Cardiac muscle cell (in vitro differentiated cells and primary cell): ENCODE results near the gene KAT2A. TPM values are rescaled to one million over a fixed set of nuclear protein-coding genes. Genes with fewer than 3 reads are reported as not detected.
"Not testable (repeated sequence)": the region's sequence is repeated elsewhere in the genome, so short reads cannot be mapped to it uniquely, and the experiment has no call there.

ENCODE experiments used
- DNase-seq, 2 donors: peaks; one replicate each; pipeline versions ENCODE4 v3.0.0 to v3.0.0-alpha.2; 2010 to 2017; ENCODE audit warnings: low read depth in 1 of 2, low spot score in 1 of 2
- H3K27ac ChIP-seq: fragments of 200-600 bp; sonication (generic); 2 replicates; pipeline ENCODE4 v1.5.1; 2016
- H3K27me3 ChIP-seq: fragments of 200-600 bp; sonication (generic); 2 replicates; pipeline ENCODE4 v1.6.0; 2016; ENCODE audit warnings: control low read depth
- H3K36me3 ChIP-seq: fragments of 200-600 bp; sonication (generic); 2 replicates; pipeline ENCODE4 v1.5.1; 2016; ENCODE audit warnings: control low read depth
- H3K4me1 ChIP-seq: fragments of 200-600 bp; sonication (generic); 2 replicates; pipeline ENCODE4 v1.8.1; 2017; ENCODE audit warnings: low read depth, mild to moderate bottlenecking, mixed run types
- H3K4me3 ChIP-seq: fragments of 200-600 bp; sonication (generic); 2 replicates; pipeline ENCODE4 v1.5.1; 2016; ENCODE audit warnings: mild to moderate bottlenecking
- H3K9me3 ChIP-seq: fragments of 200-600 bp; sonication (generic); 2 replicates; pipeline ENCODE4 v1.5.1; 2017; ENCODE audit warnings: low read depth, mild to moderate bottlenecking, control low read depth
- CTCF ChIP-seq: IDR thresholded peaks from 2 replicates; pipeline ENCODE4 v1.5.1; 2012; ENCODE audit warnings: low read depth, mild to moderate bottlenecking, low read length
- polyA plus RNA-seq: library from polyadenylated mRNA; unstranded; fragments of >200 nt; fragmentation: Nextera tagmentation; extraction: Ambion mirVana; gene quantifications from 2 replicates; pipeline ENCODE4 v1.2.1, GENCODE V29; 2016
- total RNA-seq: library from RNA; depleted of rRNA; stranded (reverse); fragments of >200 nt; gene quantifications from 2 replicates; pipeline ENCODE4 v1.2.3, GENCODE V29; 2016

KAT2A gene
- total and polyA plus RNA-seq, 2 experiments from 2014 or later = 76.9 to 89.0 TPM

DNA sequence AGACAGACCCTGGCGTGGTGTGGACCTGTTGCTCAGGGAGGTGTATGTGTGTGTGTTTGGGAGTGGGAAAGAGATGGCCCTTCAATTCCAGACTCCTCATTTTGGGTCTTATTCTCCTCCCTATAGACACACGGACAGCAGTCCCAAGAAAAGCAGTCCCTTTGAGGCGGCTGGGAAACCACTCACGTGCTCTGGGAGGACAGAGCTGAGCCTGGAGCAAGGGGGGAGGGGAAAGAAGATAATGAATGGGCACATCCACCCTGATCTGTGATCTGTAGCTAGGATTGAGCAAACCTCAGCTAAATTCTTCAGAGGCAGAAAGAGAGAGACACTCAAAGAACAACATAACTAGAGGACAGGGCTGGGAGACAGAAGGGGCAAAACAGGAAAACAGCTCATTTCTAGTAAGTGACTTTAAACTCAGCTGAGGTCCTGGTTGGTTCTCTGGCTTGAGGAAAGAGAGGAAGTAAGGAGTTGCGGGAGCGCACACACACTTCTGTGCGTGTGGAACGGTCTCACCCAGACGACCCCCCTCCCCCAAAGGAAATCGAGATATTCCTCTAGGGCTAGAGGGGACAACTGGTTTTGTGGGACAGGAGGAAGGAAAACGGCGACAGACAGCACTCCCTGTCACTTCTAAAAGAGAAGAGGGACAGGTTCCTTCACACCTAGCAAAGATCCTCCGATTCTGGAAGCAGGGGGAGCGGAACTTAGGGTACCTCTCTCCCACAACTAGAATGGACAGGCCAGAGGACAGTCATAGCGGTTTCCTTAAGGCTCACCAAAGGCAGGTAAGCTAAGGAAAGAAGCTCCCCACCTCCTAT lies 33.0 kb upstream of the KAT2A start:
- Histone ChIP-seq H3K27me3 (no peaks in the 10 kb centered on the region), H3K4me3 (peak overlapping the region; percentile 92), H3K4me1 (peaks cover 9% of the 10 kb centered on the region), H3K27ac (peak overlapping the region; percentile 66), H3K36me3 (no peaks in the 10 kb centered on the region), H3K9me3 (no peaks in the 10 kb centered on the region)
- DNase-seq = peak in 1 of 2 donors; percentile 41
- TF ChIP-seq CTCF = no peak

DNA sequence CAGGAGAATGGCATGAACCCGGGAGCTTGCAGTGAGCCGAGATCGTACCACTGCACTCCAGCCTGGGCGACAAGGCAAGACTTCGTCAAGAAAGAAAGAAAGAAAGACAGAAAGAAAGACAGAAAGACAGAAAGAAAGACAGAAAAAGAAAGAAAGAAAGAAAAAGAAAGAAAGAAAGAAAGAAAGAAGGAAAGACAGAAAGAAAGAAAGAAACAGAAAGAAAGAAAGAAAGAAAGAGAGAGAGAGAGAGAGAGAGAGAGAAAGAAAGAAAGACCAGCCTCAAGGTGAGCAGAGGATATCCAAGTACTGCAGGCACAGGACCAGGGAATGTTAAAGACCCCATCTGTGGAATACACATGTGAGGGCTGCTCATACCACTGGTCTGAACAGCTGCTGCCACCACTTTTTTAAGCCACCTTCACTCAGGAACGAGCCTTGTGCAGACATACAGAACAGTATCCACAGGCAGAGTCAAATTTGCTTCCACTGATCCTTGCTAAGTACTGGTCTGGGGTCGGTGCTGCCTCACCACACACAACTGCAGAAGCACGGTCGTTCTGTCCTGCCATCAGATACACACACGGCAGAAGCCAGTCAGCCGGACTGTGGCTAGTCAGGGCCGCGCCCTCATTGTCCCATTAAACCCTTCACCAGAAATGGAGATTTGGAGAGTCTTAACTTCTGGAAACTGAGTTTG lies 25.9 kb upstream of the KAT2A start:
- no peak overlapping the region for H3K4me3 ChIP-seq

GRCh38 chr17:42143138-42143537 lies 22.0 kb upstream of the KAT2A start:
- H3K4me1 ChIP-seq = peaks cover 24% of the 10 kb centered on the region
- peak overlapping the region; percentile 85 for H3K27ac ChIP-seq

More for the DNA sequence above, 25.9 kb upstream of the KAT2A start:
- Histone ChIP-seq H3K27me3 (no peaks in the 10 kb centered on the region), H3K4me1 (peaks cover 13% of the 10 kb centered on the region), H3K36me3 (no peaks in the 10 kb centered on the region), H3K9me3 (no peaks in the 10 kb centered on the region), H3K27ac (no peak overlapping the region)
- no peak for TF ChIP-seq CTCF
- DNase-seq = no peak

DNA sequence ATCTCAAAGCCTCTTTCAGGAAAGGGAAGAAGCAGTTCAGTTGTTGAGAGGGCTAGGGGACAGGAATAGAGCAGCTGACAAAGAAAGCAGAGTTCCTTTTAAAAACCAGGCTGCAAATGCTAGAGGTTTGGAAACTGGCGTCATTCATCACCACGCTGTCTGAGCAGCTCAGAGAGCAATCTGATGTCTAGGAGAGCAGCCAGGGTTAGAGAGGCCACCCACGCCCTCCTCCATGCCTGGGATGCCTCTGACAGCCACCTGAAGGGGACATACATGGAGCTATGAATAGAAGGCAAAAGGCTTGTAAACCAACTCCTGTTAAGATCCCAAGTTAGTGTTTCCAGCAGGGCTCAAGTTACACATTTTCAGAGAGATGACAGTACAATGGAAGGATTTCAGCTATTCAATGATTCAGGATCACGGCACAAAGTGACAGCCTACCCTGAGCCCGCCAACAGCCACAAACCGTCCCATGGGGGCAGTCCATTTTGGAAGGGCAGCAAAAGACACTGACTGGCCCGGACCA lies 21.3 kb upstream of the KAT2A start:
- H3K4me3 ChIP-seq = no peak overlapping the region
- H3K9me3 ChIP-seq = no peaks in the 10 kb centered on the region
- H3K36me3 ChIP-seq = no peaks in the 10 kb centered on the region
- H3K27ac ChIP-seq = peak overlapping the region; percentile 85
- peak; percentile 16 to 82 for DNase-seq
- peaks cover 24% of the 10 kb centered on the region for H3K4me1 ChIP-seq
- no peak for TF ChIP-seq CTCF
- no peaks in the 10 kb centered on the region for H3K27me3 ChIP-seq

More at GRCh38 chr17:42143138-42143537, 22.0 kb upstream of the KAT2A start:
- not testable (repeated sequence) for H3K36me3 ChIP-seq, H3K27me3 ChIP-seq, DNase-seq, H3K9me3 ChIP-seq, H3K4me3 ChIP-seq

DNA sequence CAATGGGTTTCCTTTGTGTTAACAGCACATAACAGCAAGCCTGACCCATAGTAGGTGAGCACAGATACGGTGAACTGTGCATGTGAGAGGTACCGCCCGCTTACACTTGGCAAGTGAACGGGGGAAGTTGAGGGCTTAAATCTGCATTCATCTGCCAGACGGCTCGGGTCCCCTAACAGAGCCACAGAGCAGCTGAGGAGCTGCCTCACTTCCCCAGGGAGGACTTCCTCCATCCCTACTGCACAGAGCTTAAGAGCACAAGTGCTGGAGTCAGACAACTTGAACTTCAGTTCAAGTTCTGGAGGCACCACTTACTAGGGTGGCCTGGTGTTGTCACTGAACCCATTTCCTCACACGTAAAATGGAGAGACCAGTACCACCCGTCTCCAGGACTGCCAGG lies 20.2 kb upstream of the KAT2A start:
- H3K9me3 ChIP-seq = no peaks in the 10 kb centered on the region
- no peak for TF ChIP-seq CTCF
- H3K4me1 ChIP-seq = peaks cover 24% of the 10 kb centered on the region
- no peak for DNase-seq
- H3K4me3 ChIP-seq = no peak overlapping the region
- H3K27ac ChIP-seq = peak overlapping the region; percentile 85
- no peaks in the 10 kb centered on the region for H3K36me3 ChIP-seq
- no peaks in the 10 kb centered on the region for H3K27me3 ChIP-seq

DNA sequence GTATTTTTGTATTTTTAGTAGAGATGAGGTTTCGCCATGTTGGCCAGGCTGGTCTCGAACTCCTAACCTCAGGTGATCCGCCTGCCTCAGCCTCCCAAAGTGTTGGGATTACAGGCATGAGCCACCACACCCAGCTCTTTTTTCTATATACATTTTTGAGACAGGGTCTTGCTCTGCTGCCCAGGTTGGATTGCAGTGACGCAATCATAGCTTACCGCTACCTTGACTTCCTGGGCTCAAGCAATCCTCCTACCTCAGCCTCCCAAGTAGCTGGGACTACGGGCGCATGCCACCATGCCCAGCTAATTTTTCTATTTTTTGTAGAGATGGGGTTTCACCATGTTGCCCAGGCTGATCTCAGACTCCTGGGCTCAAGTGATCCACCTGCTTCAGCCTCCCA lies 19.5 kb upstream of the KAT2A start:
- H3K4me3 ChIP-seq, H3K9me3 ChIP-seq, H3K27me3 ChIP-seq, H3K36me3 ChIP-seq, DNase-seq: not testable (repeated sequence)
- Histone ChIP-seq H3K27ac (peak overlapping the region; percentile 85), H3K4me1 (peaks cover 28% of the 10 kb centered on the region)
